Occipital lobe (tissue), 1 donor: Measurements from ENCODE around the gene OR6V1. TPM values are rescaled to one million over a fixed set of nuclear protein-coding genes. Genes with fewer than 3 reads are reported as not detected.

Experiments used
- total RNA-seq: library from RNA; depleted of rRNA; stranded (reverse); fragments of >200 nt; gene quantifications from one replicate; pipeline ENCODE4 v1.2.3, GENCODE V29; 2014

The OR6V1 gene
- total RNA-seq, 1 donor from 2014 or later = not detected

Other genes starting within 250 kb of the OR6V1 start
- gene EPHB6, start 197.3 kb upstream of the OR6V1 start, total RNA-seq = 55.8 TPM
- under 0.01 TPM for gene TRPV6, start 166.6 kb upstream of the OR6V1 start, total RNA-seq
- 0.31 TPM for gene TRPV5, start 118.6 kb upstream of the OR6V1 start, total RNA-seq
- gene LLCFC1, start 112.9 kb upstream of the OR6V1 start, total RNA-seq = not detected
- gene KEL, start 90.0 kb upstream of the OR6V1 start, total RNA-seq = 3.0 TPM
- gene OR9A2, start 25.2 kb upstream of the OR6V1 start, total RNA-seq = 1.1 TPM
- gene PIP, start 79.7 kb downstream of the OR6V1 start, total RNA-seq = not detected
- gene TAS2R39, start 131.1 kb downstream of the OR6V1 start, total RNA-seq = not detected
- not detected for gene TAS2R40, start 169.7 kb downstream of the OR6V1 start, total RNA-seq
- 36.0 TPM for gene GSTK1, start 211.1 kb downstream of the OR6V1 start, total RNA-seq
- gene TMEM139, start 232.6 kb downstream of the OR6V1 start, total RNA-seq = 0.31 TPM
- 20.7 TPM for gene CASP2, start 236.0 kb downstream of the OR6V1 start, total RNA-seq